Mesothelial cell of epicardium (in vitro differentiated cells): ENCODE measurements around the gene TMTC2. TPM values are rescaled to one million over a fixed set of nuclear protein-coding genes. Genes with fewer than 3 reads are reported as not detected.

Experiments
- DNase-seq, 2 experiments: peaks; one replicate each; pipeline ENCODE4 v3.0.0; 2021; ENCODE audit warnings: low spot score in 2 of 2; ENCODE audit not compliant: unreplicated experiment in 2 of 2
- H3K27ac Mint-ChIP-seq: 2 replicates; pipeline ENCODE4 v1.8.0; 2021; ENCODE audit warnings: mixed read lengths
- H3K27me3 Mint-ChIP-seq: 2 replicates; pipeline ENCODE4 v1.8.0; 2021; ENCODE audit warnings: low read depth, mixed read lengths
- H3K36me3 Mint-ChIP-seq: 2 replicates; pipeline ENCODE4 v1.8.0; 2021; ENCODE audit warnings: mixed read lengths
- H3K4me1 Mint-ChIP-seq: 2 replicates; pipeline ENCODE4 v1.8.0; 2021; ENCODE audit warnings: mixed read lengths
- H3K4me3 Mint-ChIP-seq: 2 replicates; pipeline ENCODE4 v1.8.0; 2021; ENCODE audit warnings: mild to moderate bottlenecking, moderate library complexity, mixed read lengths
- H3K9me3 Mint-ChIP-seq: 2 replicates; pipeline ENCODE4 v1.8.0; 2021; ENCODE audit warnings: mixed read lengths
- total RNA-seq: library from RNA; stranded (reverse); gene quantifications from 3 replicates; pipeline ENCODE4 v1.2.1, GENCODE V29; 2021
- TF ChIP-seq, protein P1 (sequence below): fragments of 200-600 bp; sonication (generic); IDR thresholded peaks from one replicate; pipeline ENCODE4 v1.5.0; 2021; ENCODE audit warnings: antibody characterized with exemption; ENCODE audit not compliant: unreplicated experiment

The TMTC2 gene
- total RNA-seq, 1 donor from 2014 or later, result 38.3 TPM

DNA sequence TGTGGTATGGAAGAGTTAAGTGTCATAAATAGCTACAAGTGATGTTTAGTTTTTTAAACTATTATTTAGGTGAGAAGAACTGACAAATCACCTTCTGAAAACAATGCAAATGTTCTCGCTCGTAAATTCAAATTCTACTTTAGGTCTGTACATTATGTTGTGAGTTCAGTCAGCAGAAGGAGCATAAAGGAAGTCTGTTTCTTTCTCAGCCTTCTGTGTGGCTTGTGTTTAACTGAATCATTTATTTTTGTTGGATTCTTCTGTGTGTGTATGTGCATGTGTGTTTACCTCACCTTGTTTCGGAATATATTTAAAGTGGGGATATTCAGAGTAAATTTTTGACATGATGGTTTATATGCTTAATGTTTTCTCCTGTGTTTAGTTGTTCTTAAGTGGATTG is 285.9 kb downstream of the TMTC2 start:
- H3K9me3 Mint-ChIP-seq, result peaks cover 4% of the 10 kb centered on the region
- no peak overlapping the region for H3K4me3 Mint-ChIP-seq
- DNase-seq, result no peak
- H3K27ac Mint-ChIP-seq, result no peak overlapping the region
- peaks cover 7% of the 10 kb centered on the region for H3K4me1 Mint-ChIP-seq
- no peaks in the 10 kb centered on the region for H3K27me3 Mint-ChIP-seq
- TF ChIP-seq, protein P1, sequence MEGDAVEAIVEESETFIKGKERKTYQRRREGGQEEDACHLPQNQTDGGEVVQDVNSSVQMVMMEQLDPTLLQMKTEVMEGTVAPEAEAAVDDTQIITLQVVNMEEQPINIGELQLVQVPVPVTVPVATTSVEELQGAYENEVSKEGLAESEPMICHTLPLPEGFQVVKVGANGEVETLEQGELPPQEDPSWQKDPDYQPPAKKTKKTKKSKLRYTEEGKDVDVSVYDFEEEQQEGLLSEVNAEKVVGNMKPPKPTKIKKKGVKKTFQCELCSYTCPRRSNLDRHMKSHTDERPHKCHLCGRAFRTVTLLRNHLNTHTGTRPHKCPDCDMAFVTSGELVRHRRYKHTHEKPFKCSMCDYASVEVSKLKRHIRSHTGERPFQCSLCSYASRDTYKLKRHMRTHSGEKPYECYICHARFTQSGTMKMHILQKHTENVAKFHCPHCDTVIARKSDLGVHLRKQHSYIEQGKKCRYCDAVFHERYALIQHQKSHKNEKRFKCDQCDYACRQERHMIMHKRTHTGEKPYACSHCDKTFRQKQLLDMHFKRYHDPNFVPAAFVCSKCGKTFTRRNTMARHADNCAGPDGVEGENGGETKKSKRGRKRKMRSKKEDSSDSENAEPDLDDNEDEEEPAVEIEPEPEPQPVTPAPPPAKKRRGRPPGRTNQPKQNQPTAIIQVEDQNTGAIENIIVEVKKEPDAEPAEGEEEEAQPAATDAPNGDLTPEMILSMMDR, result no peak
- peaks cover 14% of the 10 kb centered on the region for H3K36me3 Mint-ChIP-seq

DNA sequence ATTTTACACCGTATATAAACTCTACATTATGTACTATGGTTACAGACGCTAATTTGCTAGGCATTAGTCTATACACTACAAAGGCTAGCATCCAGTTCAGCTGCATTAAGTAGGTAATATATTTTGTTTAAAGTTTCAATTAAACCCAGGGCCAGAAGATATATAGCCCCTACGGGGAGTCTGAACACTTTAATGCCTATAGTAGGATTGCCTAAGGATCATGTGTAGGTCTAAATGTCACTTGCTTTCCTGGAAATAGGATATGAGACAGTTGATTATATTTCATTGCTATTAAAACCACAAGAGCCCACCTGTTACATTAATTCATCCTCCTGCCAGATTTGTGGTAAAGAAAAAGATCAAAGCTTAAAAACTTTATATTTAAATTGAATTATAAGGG is 286.9 kb downstream of the TMTC2 start:
- H3K9me3 Mint-ChIP-seq, result peaks cover 4% of the 10 kb centered on the region
- TF ChIP-seq, protein P1, result no peak
- H3K4me3 Mint-ChIP-seq, result no peak overlapping the region
- H3K27me3 Mint-ChIP-seq, result no peaks in the 10 kb centered on the region
- peaks cover 12% of the 10 kb centered on the region for H3K36me3 Mint-ChIP-seq
- peaks cover 7% of the 10 kb centered on the region for H3K4me1 Mint-ChIP-seq
- no peak overlapping the region for H3K27ac Mint-ChIP-seq
- no peak for DNase-seq

DNA sequence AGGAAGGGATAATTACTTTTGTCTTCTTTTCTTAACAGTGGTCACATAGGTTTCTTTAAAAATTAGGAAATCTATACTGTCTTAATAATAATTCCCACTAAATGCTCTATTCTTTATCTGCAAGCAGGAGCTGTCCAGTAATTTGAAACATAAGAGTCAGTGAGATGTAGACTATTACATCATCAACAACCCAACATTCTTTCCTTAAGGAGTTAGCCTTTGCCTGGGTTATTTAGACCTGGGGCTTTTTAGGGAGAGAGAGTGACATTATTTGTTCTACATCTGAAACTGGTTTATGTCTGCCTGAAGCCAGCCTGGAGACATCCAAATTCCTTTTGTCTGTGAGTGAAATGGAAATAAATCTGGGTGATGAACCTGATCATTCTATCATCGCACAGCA is 294.4 kb downstream of the TMTC2 start:
- Mint-ChIP-seq H3K9me3 (peaks cover 5% of the 10 kb centered on the region), H3K36me3 (peaks cover 10% of the 10 kb centered on the region), H3K4me1 (peaks cover 14% of the 10 kb centered on the region), H3K27ac (no peak overlapping the region), H3K27me3 (no peaks in the 10 kb centered on the region), H3K4me3 (no peak overlapping the region)
- no peak for DNase-seq
- TF ChIP-seq, protein P1, result no peak

DNA sequence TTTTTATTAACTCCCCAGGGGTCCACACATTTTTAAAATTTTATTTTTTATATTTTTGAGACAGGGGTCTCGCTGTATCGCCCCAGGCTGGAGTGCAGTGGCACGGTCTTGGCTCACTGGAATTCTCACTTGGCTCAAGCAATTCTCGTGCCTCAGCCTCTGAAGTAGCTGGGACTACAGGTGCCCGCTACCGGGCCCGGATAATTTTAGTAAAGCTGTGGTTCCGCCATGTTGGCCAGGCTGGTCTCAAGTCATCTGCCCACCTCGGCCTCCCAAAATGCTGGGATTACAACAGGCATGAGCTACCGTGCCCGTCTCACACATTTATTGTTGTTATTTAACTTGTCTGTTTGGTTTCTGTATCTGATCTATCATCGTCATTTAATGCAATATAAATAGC is 307.4 kb downstream of the TMTC2 start:
- Mint-ChIP-seq H3K4me3 (no peak overlapping the region), H3K27me3 (no peaks in the 10 kb centered on the region), H3K9me3 (peaks cover under 1% of the 10 kb centered on the region), H3K36me3 (peaks cover 14% of the 10 kb centered on the region), H3K4me1 (no peaks in the 10 kb centered on the region), H3K27ac (no peak overlapping the region)
- DNase-seq, result no peak
- TF ChIP-seq, protein P1, result no peak

DNA sequence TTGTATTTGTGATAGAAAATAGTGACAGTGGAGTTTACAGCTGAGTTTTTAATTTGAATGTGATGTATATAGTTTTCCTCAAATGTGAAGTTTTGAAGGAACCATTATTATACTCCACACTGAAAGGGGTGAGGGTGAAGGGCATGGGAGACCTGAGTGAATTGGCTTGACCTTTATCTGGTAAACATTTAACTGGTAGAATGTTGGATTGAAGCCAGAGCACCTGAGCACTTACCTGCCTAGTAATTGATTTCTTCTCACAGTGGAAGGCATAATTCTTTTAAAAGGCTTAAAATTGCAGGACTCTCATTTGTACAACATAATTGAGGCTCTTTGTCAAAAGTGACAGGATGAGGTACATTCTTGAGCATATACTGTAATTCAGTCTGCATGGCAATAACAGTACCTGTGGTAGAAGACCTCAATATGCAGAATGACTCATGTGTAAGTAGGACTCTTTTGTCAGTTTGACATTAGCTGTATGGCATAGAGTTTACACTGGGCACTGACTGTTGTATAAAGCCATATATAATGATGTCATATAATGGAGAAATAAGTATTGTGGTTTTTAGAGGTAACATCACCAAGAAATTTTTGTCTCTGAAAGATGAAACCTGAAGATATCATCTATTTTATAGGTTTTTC is 309.6 kb downstream of the TMTC2 start:
- TF ChIP-seq, protein P1, result no peak
- no peak overlapping the region for H3K27ac Mint-ChIP-seq
- no peak overlapping the region for H3K4me3 Mint-ChIP-seq
- no peaks in the 10 kb centered on the region for H3K4me1 Mint-ChIP-seq
- peaks cover 25% of the 10 kb centered on the region for H3K36me3 Mint-ChIP-seq
- H3K27me3 Mint-ChIP-seq, result no peaks in the 10 kb centered on the region
- no peak for DNase-seq
- peaks cover 19% of the 10 kb centered on the region for H3K9me3 Mint-ChIP-seq
